Measurements from ENCODE around the gene FHOD3. TPM values are rescaled to one million over a fixed set of nuclear protein-coding genes. Genes with fewer than 3 reads are reported as not detected.

The FHOD3 gene
- total and polyA plus RNA-seq, 9 of the 15 experiments (the other 6 are each of a cell fraction or from before 2014, with no cell fraction given) = 0.11 TPM; not detected in 8

GRCh38 chr18:36576339-36576738 lies 278.8 kb downstream of the FHOD3 start:
- no peak overlapping the region for H3K27ac ChIP-seq (ENCODE audit: extremely low read depth, low read depth, low read length)
- H3K79me2 ChIP-seq (ENCODE audit: control insufficient read depth, insufficient read depth, low read length) = no peaks in the 10 kb centered on the region
- no peaks in the 10 kb centered on the region for H3K4me1 ChIP-seq (replicated peaks in 1 of 2; ENCODE audit: control insufficient read depth in 2 of 2, insufficient read depth in 2 of 2, low read length in 2 of 2)
- no peak for FAIRE-seq
- no peaks in the 10 kb centered on the region for H3K36me3 ChIP-seq (ENCODE audit: control insufficient read depth, insufficient read depth, low read length)
- no peak overlapping the region for H3K4me2 ChIP-seq (ENCODE audit: insufficient read depth, low read length)
- no peaks in the 10 kb centered on the region for H3K9me3 ChIP-seq (replicated peaks; ENCODE audit: control insufficient read depth, insufficient read depth, low read depth, low read length)
- POLR2A ChIA-PET = interaction anchor here (0.6 kb wide), 1 partner anchor 365 kb away, joined by 3 read pairs; no protein-coding TSS in a partner anchor
- CTCF ChIA-PET (ENCODE audit: low intra/inter-chr PET ratio) = interaction anchor here (0.7 kb wide), 1 partner anchor 1008 kb away, joined by 4 read pairs; no protein-coding TSS in a partner anchor
- no peak for DNase-seq (ENCODE audit: extremely low read depth in 1 of 4, low spot score in 3 of 4)
- no peak for TF ChIP-seq ZFP30 (CRISPR knock-in tag; IDR thresholded peaks at IDR 0.05; ENCODE audit: borderline replicate concordance)
- no peak for TF ChIP-seq HNRNPH1 (optimal IDR thresholded peaks at IDR 0.05; ENCODE audit: low read depth, low read length)
- no peak for TF ChIP-seq MXI1 (IDR thresholded peaks at IDR 0.05; ENCODE audit: low read depth, low read length)
- TF ChIP-seq DIDO1 (tag; IDR thresholded peaks at IDR 0.05; ENCODE audit: low read depth) = no peak
- TF ChIP-seq ZC3H11A (IDR thresholded peaks at IDR 0.05; ENCODE audit: low read depth, low read length) = no peak
- BruUV-seq (replicated peaks) = no TSS peak
- H2AFZ ChIP-seq (ENCODE audit: low read depth, low read length) = no peak overlapping the region
- 0% methylated on average over 2 of the region's 2 CpGs for WGBS (ENCODE audit: insufficient coverage, low coverage, missing lambda C conversion rate)
- intact Hi-C loops (cut with micrococcal nuclease) (loop anchor here (10.0 kb wide), 1 partner anchor 822 kb away; no protein-coding TSS in a partner anchor), in situ Hi-C loops (cut with MboI) (loop anchor here (10.0 kb wide), 1 partner anchor 492 kb away; no protein-coding TSS in a partner anchor)
- ATAC-seq = no peak
- no peak overlapping the region for H3K9ac ChIP-seq (ENCODE audit: insufficient read depth in 1 of 2, low read depth in 2 of 2, low read length in 2 of 2)
- H3K4me3 ChIP-seq = no peak overlapping the region
- no peaks in the 10 kb centered on the region for H3K27me3 ChIP-seq (ENCODE audit: control insufficient read depth in 2 of 2, insufficient read depth in 2 of 2, low read length in 2 of 2)
- no peaks in the 10 kb centered on the region for H3K9me1 ChIP-seq (ENCODE audit: control insufficient read depth, insufficient read depth, low read length)
- 0 out of 2 replicates have a peak, but pooled peaks cover 4% of the 10 kb centered on the region for H4K20me1 ChIP-seq (replicated peaks; ENCODE audit: control insufficient read depth, insufficient read depth, low read length)

All from K562 (cell line).